DOHH2 (cell line): Measurements from ENCODE around the gene CHRND.

ENCODE experiments used
- CTCF ChIP-seq: fragments of 200-600 bp; sonication (generic); IDR thresholded peaks from one replicate; pipeline ENCODE4 v1.5.1; 2014; ENCODE audit warnings: antibody characterized with exemption, mild to moderate bottlenecking, low read depth, low read length; ENCODE audit not compliant: poor library complexity, severe bottlenecking
- EZH2phosphoT487 ChIP-seq: fragments of 200-600 bp; sonication (generic); IDR thresholded peaks from 2 replicates; pipeline ENCODE4 v1.6.1; 2017; ENCODE audit warnings: borderline replicate concordance, mild to moderate bottlenecking, antibody characterized with exemption, low read length, moderate library complexity, mixed read lengths

GRCh38 chr2:232543928-232544631 is 18.1 kb downstream of the CHRND start:
- TF ChIP-seq CTCF (no peak), EZH2phosphoT487 (no peak)
